Measurements from ENCODE around the gene AFAP1L1.
A peak's percentile ranks its signal among the peaks of the same experiment; 100 is the strongest.

AFAP1L1 gene

DNA sequence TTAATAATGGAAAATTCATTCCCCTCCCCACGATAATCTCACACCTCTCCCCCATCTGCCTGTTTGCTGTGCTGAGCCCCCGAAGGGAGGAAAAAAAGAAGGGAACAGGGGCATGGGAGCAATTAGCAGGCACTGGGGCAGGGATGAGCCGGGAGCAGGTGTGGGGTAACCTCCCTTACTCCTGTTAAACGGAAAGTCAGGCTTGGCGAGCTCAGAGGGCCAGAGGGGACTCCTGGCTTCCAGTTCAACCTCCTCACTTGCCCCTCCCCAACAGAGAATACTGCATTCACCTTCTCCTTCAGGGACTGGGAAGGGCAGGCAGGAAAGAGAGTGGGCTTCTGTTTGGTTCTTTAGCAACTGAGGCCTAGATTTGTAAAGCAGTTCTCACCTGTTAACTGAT is 1.6 kb downstream of the AFAP1L1 start:
- no peaks in the 10 kb centered on the region for H3K9me3 ChIP-seq (ENCODE audit: control insufficient read depth, low read length)
- no peaks in the 10 kb centered on the region for H3K36me3 ChIP-seq (ENCODE audit: control insufficient read depth, insufficient read depth, low read length)
- no peak overlapping the region for H2AFZ ChIP-seq
- no peak overlapping the region for H3K4me3 ChIP-seq (ENCODE audit: low read depth, low read length)
- H3K27ac ChIP-seq, result peak overlapping the region; percentile 60
- no peak overlapping the region for H3K9ac ChIP-seq
- peaks cover 3% of the 10 kb centered on the region for H3K79me2 ChIP-seq
- H3K4me2 ChIP-seq (ENCODE audit: low read length), result no peak overlapping the region
- peaks cover 21% of the 10 kb centered on the region for H3K4me1 ChIP-seq
- TF ChIP-seq, protein P1, sequence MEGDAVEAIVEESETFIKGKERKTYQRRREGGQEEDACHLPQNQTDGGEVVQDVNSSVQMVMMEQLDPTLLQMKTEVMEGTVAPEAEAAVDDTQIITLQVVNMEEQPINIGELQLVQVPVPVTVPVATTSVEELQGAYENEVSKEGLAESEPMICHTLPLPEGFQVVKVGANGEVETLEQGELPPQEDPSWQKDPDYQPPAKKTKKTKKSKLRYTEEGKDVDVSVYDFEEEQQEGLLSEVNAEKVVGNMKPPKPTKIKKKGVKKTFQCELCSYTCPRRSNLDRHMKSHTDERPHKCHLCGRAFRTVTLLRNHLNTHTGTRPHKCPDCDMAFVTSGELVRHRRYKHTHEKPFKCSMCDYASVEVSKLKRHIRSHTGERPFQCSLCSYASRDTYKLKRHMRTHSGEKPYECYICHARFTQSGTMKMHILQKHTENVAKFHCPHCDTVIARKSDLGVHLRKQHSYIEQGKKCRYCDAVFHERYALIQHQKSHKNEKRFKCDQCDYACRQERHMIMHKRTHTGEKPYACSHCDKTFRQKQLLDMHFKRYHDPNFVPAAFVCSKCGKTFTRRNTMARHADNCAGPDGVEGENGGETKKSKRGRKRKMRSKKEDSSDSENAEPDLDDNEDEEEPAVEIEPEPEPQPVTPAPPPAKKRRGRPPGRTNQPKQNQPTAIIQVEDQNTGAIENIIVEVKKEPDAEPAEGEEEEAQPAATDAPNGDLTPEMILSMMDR (IDR thresholded peaks at IDR 0.05), result no peak
- H3K27me3 ChIP-seq (ENCODE audit: control insufficient read depth, insufficient read depth, low read length), result no peaks in the 10 kb centered on the region

DNA sequence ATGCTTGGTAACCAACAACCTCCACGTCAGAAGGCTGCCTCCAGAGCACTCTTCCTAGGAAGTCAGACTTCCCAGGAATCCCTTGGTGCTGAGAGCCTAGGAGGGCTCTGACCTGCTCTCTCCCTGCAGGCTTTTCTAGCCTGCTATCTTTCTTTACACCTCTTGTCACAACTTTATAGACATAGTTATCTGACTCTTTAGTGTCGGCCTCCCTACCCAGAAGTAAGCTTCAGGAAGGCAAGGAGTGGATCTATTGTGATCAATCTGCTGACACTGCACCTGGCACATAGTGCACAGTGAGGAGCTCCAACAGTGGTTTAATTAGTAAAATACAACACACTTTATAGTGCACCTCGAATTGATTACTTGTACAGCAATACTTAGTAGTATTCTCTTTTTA is 2.3 kb downstream of the AFAP1L1 start:
- no peaks in the 10 kb centered on the region for H3K36me3 ChIP-seq (ENCODE audit: control insufficient read depth, insufficient read depth, low read length)
- H3K4me3 ChIP-seq (ENCODE audit: low read depth, low read length), result no peak overlapping the region
- H3K4me1 ChIP-seq, result peaks cover 24% of the 10 kb centered on the region
- H3K27ac ChIP-seq, result peak overlapping the region; percentile 60
- peaks cover 5% of the 10 kb centered on the region for H3K79me2 ChIP-seq
- H3K4me2 ChIP-seq (ENCODE audit: low read length), result no peak overlapping the region
- no peak overlapping the region for H3K9ac ChIP-seq
- H3K27me3 ChIP-seq (ENCODE audit: control insufficient read depth, insufficient read depth, low read length), result no peaks in the 10 kb centered on the region
- H3K9me3 ChIP-seq (ENCODE audit: control insufficient read depth, low read length), result no peaks in the 10 kb centered on the region
- H2AFZ ChIP-seq, result peak overlapping the region; percentile 56
- TF ChIP-seq, protein P1 (IDR thresholded peaks at IDR 0.05), result no peak

DNA sequence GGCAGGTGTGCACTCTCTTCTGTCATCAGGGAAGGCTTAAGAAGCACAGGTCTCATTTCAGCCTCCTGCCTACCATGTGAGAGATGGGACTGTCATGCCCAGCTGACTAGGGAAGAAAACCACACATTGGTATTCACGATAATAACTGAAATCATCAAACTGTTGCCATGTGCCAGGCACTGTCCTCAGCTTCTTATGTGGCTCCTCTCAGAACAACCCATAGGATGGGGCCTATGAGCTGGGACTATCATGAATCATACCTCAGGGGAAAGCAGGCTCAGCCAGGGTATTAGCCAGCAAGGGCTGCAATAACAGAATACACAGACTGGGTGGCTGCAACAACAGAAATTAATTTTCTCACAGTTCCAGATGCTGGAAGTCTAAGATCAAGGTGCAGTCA is 3.3 kb downstream of the AFAP1L1 start:
- H3K79me2 ChIP-seq, result peaks cover 5% of the 10 kb centered on the region
- peaks cover 27% of the 10 kb centered on the region for H3K4me1 ChIP-seq
- no peaks in the 10 kb centered on the region for H3K36me3 ChIP-seq (ENCODE audit: control insufficient read depth, insufficient read depth, low read length)
- H3K9me3 ChIP-seq (ENCODE audit: control insufficient read depth, low read length), result no peaks in the 10 kb centered on the region
- TF ChIP-seq, protein P1 (IDR thresholded peaks at IDR 0.05), result no peak
- no peak overlapping the region for H2AFZ ChIP-seq
- no peak overlapping the region for H3K4me2 ChIP-seq (ENCODE audit: low read length)
- no peak overlapping the region for H3K27ac ChIP-seq
- no peaks in the 10 kb centered on the region for H3K27me3 ChIP-seq (ENCODE audit: control insufficient read depth, insufficient read depth, low read length)
- H3K4me3 ChIP-seq (ENCODE audit: low read depth, low read length), result no peak overlapping the region
- no peak overlapping the region for H3K9ac ChIP-seq

GRCh38 chr5:149277801-149278200 is 6.1 kb downstream of the AFAP1L1 start:
- TF ChIP-seq, protein P1 (IDR thresholded peaks at IDR 0.05), result no peak
- Histone ChIP-seq H3K4me2 (ENCODE audit: low read length) (no peak overlapping the region), H3K27ac (peak overlapping the region; percentile 40), H3K27me3 (ENCODE audit: control insufficient read depth, insufficient read depth, low read length) (no peaks in the 10 kb centered on the region), H3K9me3 (ENCODE audit: control insufficient read depth, low read length) (no peaks in the 10 kb centered on the region), H3K4me3 (ENCODE audit: low read depth, low read length) (no peak overlapping the region), H2AFZ (peak overlapping the region; percentile 4), H3K9ac (no peak overlapping the region), H3K36me3 (ENCODE audit: control insufficient read depth, insufficient read depth, low read length) (no peaks in the 10 kb centered on the region), H3K4me1 (peaks cover 27% of the 10 kb centered on the region), H3K79me2 (peaks cover 11% of the 10 kb centered on the region)

DNA sequence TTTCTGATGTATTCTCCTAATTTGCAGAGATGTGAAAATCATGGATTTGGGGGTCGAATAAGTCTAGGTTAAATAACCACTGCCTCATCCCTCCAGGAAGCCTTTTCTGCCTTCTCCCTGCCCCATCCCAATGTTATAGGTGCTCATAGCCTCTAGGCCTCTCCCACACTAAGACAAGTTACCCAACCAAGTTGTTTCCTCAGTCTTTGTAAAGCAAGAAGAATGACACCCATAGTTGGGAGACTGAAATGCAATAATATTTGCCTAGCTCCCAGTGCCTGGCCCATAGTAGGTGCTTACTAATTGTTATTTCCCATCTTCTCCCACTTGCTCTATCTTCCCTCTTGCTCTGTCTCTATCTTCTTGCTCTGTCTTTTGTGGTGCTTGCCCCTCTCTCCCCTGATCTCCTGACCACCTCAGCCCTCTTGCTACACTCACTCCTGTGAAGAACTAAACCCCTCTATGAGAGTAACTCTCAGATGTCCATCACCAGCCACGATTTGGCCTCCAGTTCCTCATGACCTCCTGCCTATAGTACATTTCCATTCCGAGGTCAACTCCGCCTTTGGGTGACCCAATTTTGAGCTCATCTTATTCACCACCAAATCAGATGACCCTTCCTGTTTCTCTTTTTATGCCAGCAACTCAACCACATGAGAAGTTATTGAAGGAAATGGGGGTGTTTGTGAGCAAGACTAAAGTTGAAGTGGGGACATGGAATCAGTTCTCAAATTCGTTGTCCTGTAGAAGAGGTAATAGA is 7.0 kb downstream of the AFAP1L1 start:
- peak overlapping the region; percentile 40 for H3K27ac ChIP-seq
- H2AFZ ChIP-seq, result no peak overlapping the region
- H3K4me1 ChIP-seq, result peaks cover 27% of the 10 kb centered on the region
- no peaks in the 10 kb centered on the region for H3K36me3 ChIP-seq (ENCODE audit: control insufficient read depth, insufficient read depth, low read length)
- H3K27me3 ChIP-seq (ENCODE audit: control insufficient read depth, insufficient read depth, low read length), result no peaks in the 10 kb centered on the region
- no peak overlapping the region for H3K4me3 ChIP-seq (ENCODE audit: low read depth, low read length)
- H3K9me3 ChIP-seq (ENCODE audit: control insufficient read depth, low read length), result no peaks in the 10 kb centered on the region
- H3K4me2 ChIP-seq (ENCODE audit: low read length), result no peak overlapping the region
- H3K9ac ChIP-seq, result no peak overlapping the region
- TF ChIP-seq, protein P1 (IDR thresholded peaks at IDR 0.05), result no peak
- peaks cover 11% of the 10 kb centered on the region for H3K79me2 ChIP-seq
